ENCODE measurements around the gene TMEM39B.
A peak's percentile ranks its signal among the peaks of the same experiment; 100 is the strongest.
"Not testable (repeated sequence)": the region's sequence is repeated elsewhere in the genome, so short reads cannot be mapped to it uniquely, and the experiment has no call there.

The TMEM39B gene

DNA sequence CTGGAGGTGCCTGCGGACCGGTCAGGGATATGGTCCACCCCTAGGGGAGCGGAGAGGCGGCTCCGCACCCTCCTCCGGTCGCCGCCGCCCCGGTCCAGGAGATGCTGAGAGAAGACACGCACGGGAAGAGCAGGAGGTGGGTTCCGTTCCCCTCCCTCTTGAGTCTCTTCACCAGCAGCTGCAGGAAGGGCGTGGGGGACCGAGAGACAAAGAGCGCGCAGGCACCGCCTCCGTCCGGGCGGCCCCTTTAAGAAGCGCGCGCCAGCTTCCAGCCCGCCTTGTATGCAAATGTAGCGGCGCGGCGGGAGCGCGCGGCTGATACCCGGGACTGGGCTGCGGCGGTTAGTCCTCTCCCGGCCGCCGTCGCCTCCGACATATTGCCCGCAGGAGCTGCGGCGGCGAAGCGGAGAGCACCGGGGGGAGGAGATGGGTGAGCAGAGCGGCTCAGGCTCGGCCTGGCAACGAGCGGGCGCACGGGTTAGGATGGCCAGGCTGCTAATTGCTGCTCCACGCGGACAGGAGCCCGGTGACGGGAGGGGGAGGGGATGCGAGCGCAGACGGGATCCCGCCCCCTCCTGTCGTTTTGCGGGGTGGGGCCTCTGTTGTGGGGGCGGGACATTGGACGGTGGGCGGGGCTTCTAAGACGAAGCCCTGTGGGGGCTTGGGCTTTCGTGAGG is at the start of gene TMEM39B:
Gene TMEM39B (plus strand): TSS at position 318 of the 677 bp plus-strand sequence. CDS start 109 bp downstream, at position 427.
- DNase-seq (ENCODE audit: low read depth) = peak; percentile 95

DNA sequence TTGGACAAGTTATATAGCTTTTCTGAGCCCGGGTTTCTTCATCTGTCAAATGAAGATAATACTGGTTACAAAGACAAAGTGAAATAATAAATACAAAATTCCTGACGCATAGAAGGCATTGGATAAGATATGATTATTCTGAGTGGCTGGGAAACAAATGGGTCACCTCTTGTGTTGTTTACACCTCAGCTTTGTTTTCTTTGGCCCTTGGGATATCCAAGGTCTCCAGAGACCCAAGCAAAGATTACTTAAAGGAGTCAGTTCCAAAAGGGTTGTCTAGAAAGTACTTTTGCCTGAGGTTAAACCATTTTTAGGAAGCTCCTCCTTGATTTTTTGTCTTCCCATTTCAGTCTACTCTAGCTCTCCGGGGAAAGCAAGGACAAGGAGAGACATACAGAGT is 49.4 kb upstream of the TMEM39B start:
- DNase-seq (ENCODE audit: low read depth) = no peak

DNA sequence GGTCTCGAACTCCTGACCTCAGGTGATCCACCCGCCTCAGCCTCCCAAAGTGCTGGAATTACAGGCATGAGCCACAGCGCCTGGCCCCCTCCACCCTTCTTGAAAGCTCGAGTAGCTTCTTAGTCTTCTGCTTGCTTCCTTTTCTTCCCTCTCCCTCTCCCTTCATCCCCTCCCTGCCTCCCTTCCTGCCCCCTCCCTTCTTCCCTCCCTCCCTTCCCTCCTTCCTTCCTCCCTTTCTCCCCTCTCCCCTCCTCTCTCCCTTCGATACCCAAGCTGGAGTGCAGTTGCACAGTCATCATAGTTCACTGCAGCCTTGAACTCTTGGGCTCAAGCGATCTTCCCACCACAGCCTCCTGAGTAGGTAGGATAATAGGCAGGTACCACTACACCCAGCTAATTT is 47.2 kb upstream of the TMEM39B start:
- DNase-seq (ENCODE audit: low read depth) = no peak

DNA sequence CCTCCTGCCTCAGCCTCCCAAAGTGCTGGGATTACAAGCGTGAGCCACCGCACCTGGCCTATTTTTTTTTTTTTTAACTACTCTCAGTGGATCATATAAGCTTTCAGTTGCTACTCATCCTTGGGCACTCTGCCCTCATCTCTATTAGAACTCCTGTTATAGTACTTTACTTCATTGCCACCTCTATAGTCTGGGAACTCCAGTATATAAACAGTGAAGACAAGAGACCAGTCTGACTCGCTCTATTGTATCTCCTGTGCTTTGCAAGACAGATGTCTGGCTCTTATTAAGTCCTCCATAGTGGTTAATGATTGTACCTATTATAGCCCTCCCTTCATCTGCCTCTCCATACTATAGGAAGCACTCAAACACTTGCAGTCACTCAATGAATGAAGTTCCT is 44.0 kb upstream of the TMEM39B start:
- no peak for DNase-seq (ENCODE audit: low read depth)

DNA sequence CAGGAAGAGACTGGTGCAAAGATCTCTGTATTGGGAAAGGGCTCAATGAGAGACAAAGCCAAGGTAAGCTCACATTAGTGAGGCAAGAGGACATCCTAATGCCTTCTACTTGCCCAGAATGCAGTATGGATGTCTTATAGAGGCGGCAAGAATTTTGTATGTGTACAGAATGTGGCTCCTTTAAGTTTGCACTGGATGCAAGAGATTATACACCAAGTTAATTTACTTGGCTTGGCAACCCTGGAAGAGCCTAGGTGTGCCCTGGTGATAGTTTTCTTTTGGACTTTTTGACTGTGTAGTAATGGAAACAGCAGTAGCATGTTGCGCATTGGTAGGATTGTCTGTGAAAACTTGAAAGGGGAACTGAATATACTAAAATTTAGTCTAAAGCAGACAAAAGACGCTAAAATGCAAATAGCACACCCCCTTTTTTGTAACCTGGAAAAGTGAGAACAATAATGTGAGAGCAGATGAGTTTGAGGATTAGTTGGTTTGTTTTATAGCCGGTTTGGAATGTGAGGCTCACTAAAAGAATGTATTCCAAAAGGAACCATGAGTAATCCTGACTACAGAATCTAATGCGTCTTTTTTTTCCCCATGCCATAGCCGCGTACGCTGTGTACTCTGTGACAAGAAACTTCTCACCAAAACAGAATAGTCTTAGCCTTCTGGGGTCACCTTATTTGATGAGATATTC is 41.0 kb upstream of the TMEM39B start:
- DNase-seq (ENCODE audit: low read depth) = peak; percentile 24

DNA sequence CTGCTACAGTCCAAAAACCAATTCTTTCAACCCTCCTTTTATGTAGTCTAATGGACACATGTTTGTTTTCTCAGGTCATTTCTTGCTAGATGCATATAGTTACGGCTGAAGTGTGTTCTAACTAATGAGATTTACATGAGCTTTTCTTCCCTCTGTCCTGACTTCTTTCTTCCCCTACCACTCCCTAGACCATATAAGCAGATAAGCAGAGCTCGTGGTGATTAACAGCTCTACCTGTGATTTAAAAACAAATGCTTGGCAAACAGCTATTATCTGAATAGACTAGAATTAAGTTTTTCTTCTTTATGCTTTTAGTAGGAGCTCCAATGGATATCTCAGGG is 40.5 kb upstream of the TMEM39B start:
- no peak for DNase-seq (ENCODE audit: low read depth)

DNA sequence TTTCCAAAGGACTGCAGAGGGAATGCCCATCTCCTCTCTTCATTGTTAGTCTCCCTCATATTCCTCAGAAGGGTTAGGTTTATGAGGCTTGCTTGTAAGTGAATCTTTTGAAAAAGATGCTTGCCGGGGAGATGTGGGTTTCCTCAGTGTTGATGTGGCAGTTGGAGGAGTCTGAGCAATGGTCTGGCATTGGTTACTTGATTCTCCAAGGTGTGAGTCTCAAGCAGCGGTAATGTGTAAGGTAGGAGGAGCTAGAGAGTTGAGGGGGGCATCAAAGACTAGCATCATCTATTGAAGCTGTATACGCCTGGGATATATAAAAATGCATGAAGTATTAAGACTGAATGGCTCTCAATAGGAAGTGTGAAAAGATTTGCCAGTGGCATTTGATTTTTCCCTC is 37.6 kb upstream of the TMEM39B start:
- DNase-seq (ENCODE audit: low read depth) = no peak

DNA sequence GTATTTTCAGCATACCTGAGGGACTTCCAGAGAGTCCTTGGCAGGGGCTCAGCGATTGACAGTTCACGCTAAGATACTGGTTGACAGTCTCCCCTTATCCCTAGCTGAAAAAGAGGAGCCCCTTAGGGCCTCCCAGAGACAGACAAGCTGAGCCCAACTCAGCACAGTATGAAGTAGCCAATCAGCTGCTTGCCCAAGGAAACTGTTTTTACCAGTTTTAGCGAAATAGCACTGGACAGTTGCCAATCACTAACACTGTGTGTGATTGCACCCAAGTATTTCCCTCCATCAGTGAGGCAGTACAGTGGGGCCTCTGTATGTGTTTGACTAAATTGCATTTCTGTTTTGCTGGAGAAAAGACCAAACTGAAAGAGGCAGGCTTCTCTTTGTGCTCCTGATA is 32.0 kb upstream of the TMEM39B start:
- no peak for DNase-seq (ENCODE audit: low read depth)

DNA sequence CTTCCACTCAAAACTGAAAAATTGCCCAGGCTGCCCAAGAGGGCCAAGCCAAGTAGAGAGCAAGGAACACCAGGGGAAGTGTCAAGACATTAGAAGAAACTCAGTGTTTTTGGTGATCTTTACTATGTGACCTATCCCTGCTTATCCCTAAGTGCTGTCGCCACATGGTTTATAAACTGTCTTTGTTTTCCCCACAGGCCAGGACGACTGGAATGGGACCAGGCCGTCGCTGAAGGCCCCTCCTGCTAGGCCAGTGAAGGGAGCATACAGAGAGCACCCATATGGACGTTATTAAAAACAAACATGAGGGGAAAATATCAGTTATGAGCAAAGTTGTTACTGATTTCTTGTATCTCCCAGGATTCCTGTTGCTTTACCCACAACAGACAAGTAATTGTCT is 30.4 kb upstream of the TMEM39B start:
- DNase-seq (ENCODE audit: low read depth) = no peak

DNA sequence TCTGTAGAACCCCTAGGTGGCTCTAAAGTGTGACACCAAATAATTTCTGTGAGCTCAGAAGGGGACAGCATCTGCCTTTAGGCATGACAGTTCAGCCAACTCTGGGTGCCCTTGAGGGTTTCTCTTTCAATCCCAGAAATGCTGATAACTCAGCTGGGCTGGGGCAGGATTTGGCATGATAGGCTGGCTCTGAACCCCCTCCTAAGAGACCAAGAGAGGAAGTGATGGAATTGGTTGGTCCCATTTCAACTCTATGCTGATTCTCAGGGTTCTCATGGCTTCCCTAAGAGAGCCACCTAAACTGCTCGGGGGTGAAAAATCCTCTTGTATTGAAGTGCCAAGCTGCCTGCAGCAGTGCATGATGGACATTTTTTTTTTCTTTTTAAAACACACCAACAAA is 28.5 kb upstream of the TMEM39B start:
- no peak for DNase-seq (ENCODE audit: low read depth)

DNA sequence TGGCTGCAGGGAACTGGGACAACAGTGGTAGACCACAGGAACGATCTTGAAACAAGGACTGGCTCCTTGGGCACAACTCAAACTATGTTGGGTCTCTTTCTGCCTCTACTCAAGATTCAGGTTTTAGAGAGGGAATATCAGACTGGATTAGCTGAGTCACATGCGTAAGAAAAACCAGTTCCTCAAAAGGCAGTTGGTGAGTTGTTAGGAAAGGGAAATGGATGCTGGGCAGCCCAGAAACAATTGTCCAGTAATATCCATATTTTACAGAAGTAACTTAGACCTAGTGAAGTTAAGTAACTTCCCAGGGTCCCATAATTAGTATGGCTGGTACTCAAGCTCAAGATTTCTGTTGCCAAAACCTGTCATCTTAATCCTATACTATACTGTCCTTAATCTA is 27.0 kb upstream of the TMEM39B start:
- DNase-seq (ENCODE audit: low read depth) = no peak

DNA sequence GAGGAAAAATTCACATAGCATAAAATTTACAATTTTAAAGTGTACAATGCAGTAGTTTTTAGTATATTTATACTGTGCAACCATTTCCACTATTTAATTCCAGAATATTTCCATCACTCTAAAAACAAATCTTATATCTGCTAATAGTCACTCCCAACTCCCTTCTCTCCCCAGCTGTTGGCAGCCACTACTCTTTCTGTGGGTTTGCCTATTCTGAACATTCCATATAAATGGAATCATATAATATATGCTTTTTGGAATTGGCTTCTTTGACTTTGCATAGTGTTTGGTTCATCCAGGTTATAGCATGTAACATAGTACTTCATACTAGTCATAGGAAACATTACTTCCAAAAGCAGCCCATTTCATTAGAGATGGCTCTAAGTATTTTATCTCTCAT is 25.0 kb upstream of the TMEM39B start:
- DNase-seq (ENCODE audit: low read depth) = no peak

DNA sequence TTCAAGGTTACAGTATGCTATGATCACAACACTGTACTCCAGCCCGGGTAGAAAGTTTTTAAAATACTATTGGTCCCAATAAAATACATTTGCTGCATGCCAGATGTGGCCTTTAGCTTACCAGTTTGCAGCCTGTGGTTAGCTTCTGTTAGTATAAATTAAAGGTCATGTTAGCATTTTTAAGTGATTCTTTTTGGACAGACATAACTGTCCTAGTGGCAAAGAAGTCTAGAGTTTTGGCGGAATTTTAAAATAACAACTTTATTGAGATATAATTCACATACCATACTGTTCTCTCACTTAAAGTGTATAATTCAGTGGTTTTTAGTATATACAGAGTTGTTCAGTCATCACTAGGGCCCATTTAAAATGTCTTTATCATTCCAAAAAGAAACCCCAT is 24.3 kb upstream of the TMEM39B start:
- peak; percentile 53 for DNase-seq (ENCODE audit: low read depth)

DNA sequence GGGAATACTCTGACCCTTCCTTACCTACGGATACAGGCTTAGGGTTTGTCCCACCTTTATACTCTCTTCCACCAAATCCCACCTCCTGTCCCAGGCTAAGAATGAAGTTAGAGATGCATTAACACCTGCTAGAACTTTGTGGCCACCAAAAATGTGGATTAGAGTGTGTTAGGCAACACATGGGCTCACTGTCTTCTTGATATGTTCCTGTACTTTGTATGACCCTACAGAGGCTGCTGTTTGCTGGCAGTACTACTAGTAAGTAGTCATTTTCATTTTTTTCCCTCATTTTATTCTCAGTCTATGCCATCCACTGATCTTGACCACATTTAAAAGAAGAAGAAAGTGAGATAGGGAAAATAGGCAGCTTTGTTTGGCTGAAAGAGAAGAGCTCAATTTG is 21.0 kb upstream of the TMEM39B start:
- DNase-seq (ENCODE audit: low read depth) = no peak

DNA sequence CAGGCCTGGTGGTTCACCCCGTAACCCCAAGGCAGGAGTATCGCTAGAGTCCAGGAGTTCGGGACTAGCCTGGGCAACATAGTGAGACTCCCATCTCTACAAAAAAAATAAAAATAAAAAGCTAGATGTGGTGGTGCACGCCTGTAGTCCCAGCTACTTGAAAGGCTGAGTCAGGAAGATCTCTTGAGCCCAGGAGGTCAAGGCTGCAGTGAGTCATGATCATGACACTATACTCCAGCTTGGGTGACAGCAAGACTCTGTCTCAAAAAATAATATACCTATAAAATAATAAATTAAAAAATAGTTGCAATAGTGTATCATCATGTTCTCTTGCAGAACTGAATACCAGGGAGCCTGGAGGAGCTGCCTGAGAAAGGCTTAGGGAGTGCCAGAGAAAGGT is 19.9 kb upstream of the TMEM39B start:
- DNase-seq (ENCODE audit: low read depth) = no peak

DNA sequence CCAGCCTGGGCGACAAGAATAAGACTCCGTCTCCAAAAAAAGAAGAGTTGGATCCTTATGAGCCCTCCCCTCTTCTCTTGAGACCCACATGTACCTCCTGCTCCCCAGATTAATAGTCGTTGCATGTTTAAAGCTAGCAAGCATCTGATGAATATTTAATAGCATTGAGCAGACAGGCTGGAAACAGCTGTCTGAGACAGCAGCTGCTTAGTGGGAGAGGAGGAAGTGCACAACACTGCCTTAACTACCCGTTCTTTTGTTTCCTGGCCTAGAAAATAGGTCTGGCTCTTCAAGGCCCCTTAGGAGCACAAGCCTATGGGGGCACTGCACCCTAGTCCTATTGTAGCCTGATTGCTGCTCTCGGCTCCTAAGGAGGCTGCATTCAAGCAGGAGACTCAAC is 17.3 kb upstream of the TMEM39B start:
- no peak for DNase-seq (ENCODE audit: low read depth)

DNA sequence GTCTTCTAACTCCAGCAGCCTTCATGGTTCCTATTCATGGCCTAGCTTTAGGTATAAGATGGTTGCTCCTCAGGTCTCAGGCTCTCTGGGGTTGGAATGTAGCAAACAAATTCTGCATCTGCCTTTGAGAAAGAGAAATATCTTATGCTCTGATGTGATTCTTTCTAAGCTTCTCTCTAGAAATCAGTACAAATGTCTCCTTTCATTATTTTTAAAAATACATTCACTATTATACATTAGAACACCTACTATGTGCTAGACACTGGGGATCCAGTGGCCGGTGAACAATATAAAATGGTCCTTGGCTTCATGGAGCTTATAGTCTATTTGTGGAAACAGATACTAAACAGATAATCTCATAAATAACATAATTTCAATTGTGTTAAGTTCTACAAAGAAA is 16.1 kb upstream of the TMEM39B start:
- no peak for DNase-seq (ENCODE audit: low read depth)

DNA sequence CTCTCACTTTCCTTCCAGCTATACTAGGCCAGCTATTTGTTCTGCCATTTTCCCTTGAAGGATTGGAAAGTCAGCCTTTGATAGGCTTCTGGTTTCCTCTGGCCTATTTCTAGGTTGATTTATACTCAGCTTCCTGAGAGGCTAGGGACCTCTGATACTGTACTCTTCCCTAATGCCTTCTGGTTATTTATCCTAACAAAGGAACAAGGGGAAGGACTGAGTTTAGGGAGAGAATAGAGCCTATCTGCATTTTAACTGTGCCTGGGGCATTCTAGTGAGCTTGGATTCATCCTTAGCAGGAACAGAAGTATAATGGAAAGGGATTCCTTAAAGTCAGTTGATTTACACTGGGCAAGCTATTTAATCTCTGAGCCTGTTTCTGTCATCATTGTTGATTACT is 11.8 kb upstream of the TMEM39B start:
- DNase-seq (ENCODE audit: low read depth) = no peak

DNA sequence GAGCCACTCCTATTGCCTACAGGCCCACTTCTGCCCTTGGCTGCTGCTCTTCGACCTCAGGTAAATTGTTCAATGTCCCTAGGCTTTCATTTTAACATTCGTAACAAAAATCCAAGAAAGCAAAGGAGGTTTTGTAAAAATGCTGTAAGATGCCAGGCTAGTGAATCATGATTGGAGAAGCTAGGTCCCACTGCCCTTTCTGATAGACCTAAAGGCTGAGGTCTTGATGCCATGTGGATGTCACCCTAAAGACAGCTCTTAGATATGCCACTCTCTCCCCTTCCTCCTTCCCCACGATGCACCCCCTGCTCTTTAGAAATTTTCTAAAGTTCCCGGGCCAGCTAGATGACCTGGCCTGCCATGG is 9.9 kb upstream of the TMEM39B start:
- no peak for DNase-seq (ENCODE audit: low read depth)

DNA sequence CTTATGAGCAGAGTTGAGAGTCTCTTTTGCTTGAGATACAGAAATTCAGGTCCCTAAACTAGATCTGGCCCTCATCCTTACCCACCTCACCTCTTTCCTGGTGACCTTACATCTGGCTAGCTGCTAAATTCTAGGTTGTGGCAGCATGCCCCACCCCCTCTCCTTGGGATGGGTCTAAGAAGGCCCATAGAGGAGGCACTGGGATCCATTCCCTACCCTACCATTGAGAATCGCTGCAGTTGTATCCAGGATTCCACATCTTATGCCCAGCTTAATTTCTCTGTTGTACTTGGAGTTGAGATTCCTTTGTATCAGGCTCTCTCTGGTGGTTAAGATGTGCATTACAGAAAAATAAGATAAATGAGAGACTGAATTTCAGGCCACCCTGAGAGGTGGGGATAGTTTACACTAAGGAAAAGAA is 9.5 kb upstream of the TMEM39B start:
- DNase-seq (ENCODE audit: low read depth) = peak; percentile 66

DNA sequence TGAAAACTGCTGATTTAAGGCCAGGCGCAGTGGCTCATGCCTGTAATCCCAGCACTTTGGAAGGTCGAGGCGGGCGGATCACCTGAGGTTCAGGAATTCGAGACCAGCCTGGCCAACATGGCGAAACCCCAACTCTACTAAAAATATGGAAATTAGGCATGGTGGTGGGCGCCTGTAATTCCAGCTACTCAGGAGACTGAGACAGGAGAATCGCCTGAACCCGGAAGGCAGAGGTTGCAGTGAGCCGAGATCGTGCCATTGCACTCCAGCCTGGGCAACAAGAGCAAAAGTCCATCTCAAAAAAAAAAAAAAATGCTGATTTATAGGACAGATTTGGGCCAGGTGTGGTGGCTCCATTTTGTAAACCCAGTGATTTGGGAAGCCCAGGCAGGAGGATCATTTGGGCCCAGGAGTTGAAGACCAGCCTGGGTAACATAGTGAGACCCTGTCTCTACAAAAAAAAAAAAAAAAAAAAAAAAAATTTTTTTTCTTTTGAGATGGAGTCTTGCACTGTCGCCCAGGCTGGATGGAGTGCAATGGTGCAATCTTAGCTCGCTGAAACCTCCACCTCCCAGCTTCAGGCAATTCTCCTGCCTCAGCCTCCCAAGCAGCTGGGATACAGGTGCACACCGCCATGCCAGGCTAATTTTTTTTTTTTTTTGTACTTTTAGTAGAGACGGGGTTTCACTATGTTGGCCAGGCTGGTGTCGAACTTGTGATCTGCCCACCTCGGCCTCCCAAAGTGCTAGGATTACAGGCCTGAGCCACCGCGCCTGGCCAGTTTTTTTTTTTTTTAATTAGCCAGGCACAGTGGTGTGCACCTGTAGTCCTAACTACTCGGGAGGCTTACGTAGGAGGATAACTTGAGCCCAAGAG is 6.9 kb upstream of the TMEM39B start:
- not testable (repeated sequence) for DNase-seq (ENCODE audit: low read depth)

DNA sequence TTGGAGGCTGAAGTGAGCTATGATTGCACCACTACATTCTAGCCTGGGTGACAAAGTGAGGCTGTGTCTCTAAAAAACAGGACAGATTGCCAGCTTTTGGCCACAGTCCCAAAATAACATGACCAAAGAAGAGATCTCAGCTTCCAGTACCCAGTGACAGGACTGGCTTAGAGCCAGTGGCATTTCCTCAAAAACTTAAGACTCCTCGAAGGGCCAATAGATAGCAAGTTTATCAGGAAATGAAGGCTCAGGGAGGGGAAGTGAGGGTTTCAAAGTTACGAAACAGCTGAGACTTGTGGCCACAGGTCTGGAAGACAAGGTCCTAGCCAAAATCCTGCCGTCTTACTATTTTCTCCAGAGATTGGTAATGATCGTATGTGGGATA is 6.3 kb upstream of the TMEM39B start:
- peak; percentile 82 for DNase-seq (ENCODE audit: low read depth)

DNA sequence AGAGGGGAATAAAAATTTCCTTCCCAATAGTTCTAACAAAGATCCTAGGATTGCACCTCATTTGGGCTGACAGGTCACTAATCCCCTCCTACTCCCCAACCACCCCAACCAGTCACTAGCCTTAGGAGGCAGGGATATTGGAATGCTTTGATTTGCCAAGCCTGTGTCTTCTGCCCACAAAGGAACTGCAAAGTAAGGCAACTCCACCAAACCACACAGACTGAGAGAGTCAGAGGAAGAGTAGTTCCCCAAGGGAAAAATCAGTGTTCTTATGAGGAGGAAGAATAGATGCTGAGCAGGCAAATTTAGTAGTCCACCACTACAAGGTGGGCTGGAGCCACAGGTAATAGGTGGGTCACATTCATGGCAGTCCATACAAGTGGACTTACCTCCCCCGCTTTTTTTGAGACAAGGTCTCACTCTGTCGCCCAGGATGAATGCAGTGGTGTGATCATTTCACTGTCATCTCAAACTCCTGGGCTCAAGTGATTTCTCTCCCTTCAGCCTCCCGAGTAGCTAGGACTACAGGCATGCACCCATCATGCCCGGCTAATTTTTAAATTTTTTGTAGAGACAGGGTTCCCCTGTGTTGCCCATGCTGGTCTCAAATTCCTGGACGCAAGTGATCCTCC is 3.7 kb upstream of the TMEM39B start:
- peak; percentile 32 for DNase-seq (ENCODE audit: low read depth)

Data from fibroblast of gingiva (primary cell).